Measurements from ENCODE around the gene EXD1. TPM values are rescaled to one million over a fixed set of nuclear protein-coding genes. Genes with fewer than 3 reads are reported as not detected.
A peak's percentile ranks its signal among the peaks of the same experiment; 100 is the strongest.
"Not testable (repeated sequence)": the region's sequence is repeated elsewhere in the genome, so short reads cannot be mapped to it uniquely, and the experiment has no call there.

The EXD1 gene
- polyA plus RNA-seq, 2 donors, result not detected

- no peak overlapping the region for H3K4me3 ChIP-seq (ENCODE audit: low read depth in 1 of 2, low read length in 2 of 2)
- H3K4me1 ChIP-seq (ENCODE audit: control insufficient read depth in 2 of 2, insufficient read depth in 2 of 2, low read length in 1 of 2), result no peaks in the 10 kb centered on the region
- WGBS, 2 donors, result 70 to 79% methylated on average over 15 of the region's 15 CpGs
- no peaks in the 10 kb centered on the region for H3K9me3 ChIP-seq (ENCODE audit: control insufficient read depth in 2 of 2, insufficient read depth in 1 of 2, low read depth in 1 of 2, low read length in 1 of 2)
- H3K36me3 ChIP-seq (ENCODE audit: control insufficient read depth in 2 of 2, insufficient read depth in 2 of 2, low read length in 1 of 2), result no peaks in the 10 kb centered on the region
- peak overlapping the region in 1 of 2 donors; percentile 24 for H3K27ac ChIP-seq (ENCODE audit: low read depth in 2 of 2, low read length in 1 of 2)
- H3K27me3 ChIP-seq (ENCODE audit: control insufficient read depth in 1 of 2, insufficient read depth in 2 of 2, low read length in 2 of 2), result no peaks in the 10 kb centered on the region
Measured at GRCh38 chr15:41160639-41161315, 69.8 kb downstream of the EXD1 start.

GRCh38 chr15:41154412-41154811 is 76.1 kb downstream of the EXD1 start:
- Histone ChIP-seq H3K4me3 (ENCODE audit: low read depth in 1 of 2, low read length in 2 of 2) (no peak overlapping the region), H3K36me3 (ENCODE audit: control insufficient read depth in 2 of 2, insufficient read depth in 2 of 2, low read length in 1 of 2) (no peaks in the 10 kb centered on the region), H3K27ac (ENCODE audit: low read depth in 2 of 2, low read length in 1 of 2) (no peak overlapping the region), H3K27me3 (ENCODE audit: control insufficient read depth in 1 of 2, insufficient read depth in 2 of 2, low read length in 2 of 2) (no peaks in the 10 kb centered on the region), H3K9me3 (ENCODE audit: control insufficient read depth in 2 of 2, insufficient read depth in 1 of 2, low read depth in 1 of 2, low read length in 1 of 2) (no peaks in the 10 kb centered on the region), H3K4me1 (ENCODE audit: control insufficient read depth in 2 of 2, insufficient read depth in 2 of 2, low read length in 1 of 2) (no peaks in the 10 kb centered on the region)
- whole genome bisulfite sequencing, 2 donors, result 75% methylated on average over 2 of the region's 2 CpGs

GRCh38 chr15:41153733-41154132 is 76.8 kb downstream of the EXD1 start:
- no peaks in the 10 kb centered on the region for H3K36me3 ChIP-seq (ENCODE audit: control insufficient read depth in 2 of 2, insufficient read depth in 2 of 2, low read length in 1 of 2)
- no peak overlapping the region for H3K4me3 ChIP-seq (ENCODE audit: low read depth in 1 of 2, low read length in 2 of 2)
- 93 to 94% methylated on average over 5 of the region's 5 CpGs for WGBS, 2 donors
- H3K9me3 ChIP-seq (ENCODE audit: control insufficient read depth in 2 of 2, insufficient read depth in 1 of 2, low read depth in 1 of 2, low read length in 1 of 2), result no peaks in the 10 kb centered on the region
- no peaks in the 10 kb centered on the region for H3K4me1 ChIP-seq (ENCODE audit: control insufficient read depth in 2 of 2, insufficient read depth in 2 of 2, low read length in 1 of 2)
- no peak overlapping the region for H3K27ac ChIP-seq (ENCODE audit: low read depth in 2 of 2, low read length in 1 of 2)
- H3K27me3 ChIP-seq (ENCODE audit: control insufficient read depth in 1 of 2, insufficient read depth in 2 of 2, low read length in 2 of 2), result no peaks in the 10 kb centered on the region

- WGBS, 2 donors, result 97% methylated on average over 35 to 37 of the region's 37 CpGs
- H3K36me3 ChIP-seq (ENCODE audit: control insufficient read depth in 2 of 2, insufficient read depth in 2 of 2, low read length in 1 of 2), result no peaks in the 10 kb centered on the region
- H3K27ac ChIP-seq (ENCODE audit: low read depth in 2 of 2, low read length in 1 of 2), result no peak overlapping the region
- H3K27me3 ChIP-seq (ENCODE audit: control insufficient read depth in 1 of 2, insufficient read depth in 2 of 2, low read length in 2 of 2), result no peaks in the 10 kb centered on the region
- H3K4me3 ChIP-seq (ENCODE audit: low read depth in 1 of 2, low read length in 2 of 2), result no peak overlapping the region
- H3K9me3 ChIP-seq (ENCODE audit: control insufficient read depth in 2 of 2, insufficient read depth in 1 of 2, low read depth in 1 of 2, low read length in 1 of 2), result no peaks in the 10 kb centered on the region
- H3K4me1 ChIP-seq (ENCODE audit: control insufficient read depth in 2 of 2, insufficient read depth in 2 of 2, low read length in 1 of 2), result no peaks in the 10 kb centered on the region
Measured at GRCh38 chr15:41151451-41152005, 79.0 kb downstream of the EXD1 start.

GRCh38 chr15:41150279-41150678 is 80.3 kb downstream of the EXD1 start:
- Histone ChIP-seq H3K27ac (ENCODE audit: low read depth in 2 of 2, low read length in 1 of 2) (no peak overlapping the region), H3K4me3 (ENCODE audit: low read depth in 1 of 2, low read length in 2 of 2) (no peak overlapping the region), H3K4me1 (ENCODE audit: control insufficient read depth in 2 of 2, insufficient read depth in 2 of 2, low read length in 1 of 2) (no peaks in the 10 kb centered on the region), H3K27me3 (ENCODE audit: control insufficient read depth in 1 of 2, insufficient read depth in 2 of 2, low read length in 2 of 2) (no peaks in the 10 kb centered on the region), H3K9me3 (ENCODE audit: control insufficient read depth in 2 of 2, insufficient read depth in 1 of 2, low read depth in 1 of 2, low read length in 1 of 2) (no peaks in the 10 kb centered on the region), H3K36me3 (ENCODE audit: control insufficient read depth in 2 of 2, insufficient read depth in 2 of 2, low read length in 1 of 2) (no peaks in the 10 kb centered on the region)
- 72 to 79% methylated on average over 4 of the region's 4 CpGs for WGBS, 2 donors

GRCh38 chr15:41148065-41148464 is 82.5 kb downstream of the EXD1 start:
- Histone ChIP-seq H3K27me3 (ENCODE audit: control insufficient read depth in 1 of 2, insufficient read depth in 2 of 2, low read length in 2 of 2) (no peaks in the 10 kb centered on the region), H3K36me3 (ENCODE audit: control insufficient read depth in 2 of 2, insufficient read depth in 2 of 2, low read length in 1 of 2) (no peaks in the 10 kb centered on the region), H3K4me1 (ENCODE audit: control insufficient read depth in 2 of 2, insufficient read depth in 2 of 2, low read length in 1 of 2) (no peaks in the 10 kb centered on the region), H3K9me3 (ENCODE audit: control insufficient read depth in 2 of 2, insufficient read depth in 1 of 2, low read depth in 1 of 2, low read length in 1 of 2) (no peaks in the 10 kb centered on the region), H3K4me3 (ENCODE audit: low read depth in 1 of 2, low read length in 2 of 2) (no peak overlapping the region), H3K27ac (ENCODE audit: low read depth in 2 of 2, low read length in 1 of 2) (no peak overlapping the region)
- 58 to 67% methylated on average over 2 of the region's 2 CpGs for WGBS, 2 donors

- Histone ChIP-seq H3K27me3 (ENCODE audit: control insufficient read depth in 1 of 2, insufficient read depth in 2 of 2, low read length in 2 of 2) (no peaks in the 10 kb centered on the region), H3K27ac (ENCODE audit: low read depth in 2 of 2, low read length in 1 of 2) (no peak overlapping the region), H3K4me3 (ENCODE audit: low read depth in 1 of 2, low read length in 2 of 2) (no peak overlapping the region), H3K9me3 (ENCODE audit: control insufficient read depth in 2 of 2, insufficient read depth in 1 of 2, low read depth in 1 of 2, low read length in 1 of 2) (no peaks in the 10 kb centered on the region), H3K4me1 (ENCODE audit: control insufficient read depth in 2 of 2, insufficient read depth in 2 of 2, low read length in 1 of 2) (peaks cover 0 to 1% of the 10 kb centered on the region in 2 donors), H3K36me3 (ENCODE audit: control insufficient read depth in 2 of 2, insufficient read depth in 2 of 2, low read length in 1 of 2) (no peaks in the 10 kb centered on the region)
- WGBS, 2 donors, result 85 to 98% methylated on average over 5 of the region's 5 CpGs
Measured at GRCh38 chr15:41139619-41140018, 90.9 kb downstream of the EXD1 start.

- H3K4me3 ChIP-seq (ENCODE audit: low read depth in 1 of 2, low read length in 2 of 2); H3K27ac ChIP-seq (ENCODE audit: low read depth in 2 of 2, low read length in 1 of 2); H3K36me3 ChIP-seq (ENCODE audit: control insufficient read depth in 2 of 2, insufficient read depth in 2 of 2, low read length in 1 of 2); H3K4me1 ChIP-seq (ENCODE audit: control insufficient read depth in 2 of 2, insufficient read depth in 2 of 2, low read length in 1 of 2); H3K9me3 ChIP-seq (ENCODE audit: control insufficient read depth in 2 of 2, insufficient read depth in 1 of 2, low read depth in 1 of 2, low read length in 1 of 2); H3K27me3 ChIP-seq (ENCODE audit: control insufficient read depth in 1 of 2, insufficient read depth in 2 of 2, low read length in 2 of 2): not testable (repeated sequence)
- WGBS, 2 donors, result 76 to 77% methylated on average over 7 of the region's 7 CpGs
Measured at GRCh38 chr15:41139112-41139511, 91.4 kb downstream of the EXD1 start.

GRCh38 chr15:41135580-41135979 is 95.0 kb downstream of the EXD1 start:
- H3K36me3 ChIP-seq (ENCODE audit: control insufficient read depth in 2 of 2, insufficient read depth in 2 of 2, low read length in 1 of 2); H3K27ac ChIP-seq (ENCODE audit: low read depth in 2 of 2, low read length in 1 of 2); H3K27me3 ChIP-seq (ENCODE audit: control insufficient read depth in 1 of 2, insufficient read depth in 2 of 2, low read length in 2 of 2); H3K4me1 ChIP-seq (ENCODE audit: control insufficient read depth in 2 of 2, insufficient read depth in 2 of 2, low read length in 1 of 2); H3K4me3 ChIP-seq (ENCODE audit: low read depth in 1 of 2, low read length in 2 of 2); H3K9me3 ChIP-seq (ENCODE audit: control insufficient read depth in 2 of 2, insufficient read depth in 1 of 2, low read depth in 1 of 2, low read length in 1 of 2): not testable (repeated sequence)
- WGBS, 2 donors, result 79 to 86% methylated on average over 6 of the region's 6 CpGs

GRCh38 chr15:41133454-41133853 is 97.1 kb downstream of the EXD1 start:
- WGBS, 2 donors, result 83 to 86% methylated on average over 10 of the region's 10 CpGs
- Histone ChIP-seq H3K9me3 (ENCODE audit: control insufficient read depth in 2 of 2, insufficient read depth in 1 of 2, low read depth in 1 of 2, low read length in 1 of 2) (no peaks in the 10 kb centered on the region), H3K27ac (ENCODE audit: low read depth in 2 of 2, low read length in 1 of 2) (no peak overlapping the region), H3K4me1 (ENCODE audit: control insufficient read depth in 2 of 2, insufficient read depth in 2 of 2, low read length in 1 of 2) (no peaks in the 10 kb centered on the region), H3K27me3 (ENCODE audit: control insufficient read depth in 1 of 2, insufficient read depth in 2 of 2, low read length in 2 of 2) (no peaks in the 10 kb centered on the region), H3K4me3 (ENCODE audit: low read depth in 1 of 2, low read length in 2 of 2) (no peak overlapping the region), H3K36me3 (ENCODE audit: control insufficient read depth in 2 of 2, insufficient read depth in 2 of 2, low read length in 1 of 2) (no peaks in the 10 kb centered on the region)
